ENCODE results near the gene MEIS2. TPM values are rescaled to one million over a fixed set of nuclear protein-coding genes. Genes with fewer than 3 reads are reported as not detected.

Gene MEIS2
- polyA plus RNA-seq, 1 donor, result 4.2 TPM

DNA sequence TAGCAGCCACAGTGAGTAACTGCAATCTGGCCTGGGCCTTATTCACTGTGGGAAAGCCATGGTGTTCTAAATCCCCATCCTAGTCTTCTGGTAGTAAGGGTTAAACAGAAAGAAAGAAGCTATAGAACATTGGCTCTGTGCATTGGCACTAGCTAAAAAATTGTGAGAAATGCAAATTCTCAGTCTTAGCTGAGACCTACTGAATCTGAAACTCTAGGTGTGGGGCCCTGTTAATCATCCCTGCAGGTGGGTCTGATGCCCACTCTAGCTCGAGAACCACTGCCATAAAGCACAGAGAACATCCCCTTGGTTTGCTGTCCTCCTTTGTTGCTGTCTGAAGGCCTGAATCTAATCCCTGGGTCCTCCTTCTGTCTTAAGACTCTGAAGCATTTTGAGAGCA is 59.3 kb downstream of the MEIS2 start:
- DNase-seq (ENCODE audit: low read depth), result no peak

DNA sequence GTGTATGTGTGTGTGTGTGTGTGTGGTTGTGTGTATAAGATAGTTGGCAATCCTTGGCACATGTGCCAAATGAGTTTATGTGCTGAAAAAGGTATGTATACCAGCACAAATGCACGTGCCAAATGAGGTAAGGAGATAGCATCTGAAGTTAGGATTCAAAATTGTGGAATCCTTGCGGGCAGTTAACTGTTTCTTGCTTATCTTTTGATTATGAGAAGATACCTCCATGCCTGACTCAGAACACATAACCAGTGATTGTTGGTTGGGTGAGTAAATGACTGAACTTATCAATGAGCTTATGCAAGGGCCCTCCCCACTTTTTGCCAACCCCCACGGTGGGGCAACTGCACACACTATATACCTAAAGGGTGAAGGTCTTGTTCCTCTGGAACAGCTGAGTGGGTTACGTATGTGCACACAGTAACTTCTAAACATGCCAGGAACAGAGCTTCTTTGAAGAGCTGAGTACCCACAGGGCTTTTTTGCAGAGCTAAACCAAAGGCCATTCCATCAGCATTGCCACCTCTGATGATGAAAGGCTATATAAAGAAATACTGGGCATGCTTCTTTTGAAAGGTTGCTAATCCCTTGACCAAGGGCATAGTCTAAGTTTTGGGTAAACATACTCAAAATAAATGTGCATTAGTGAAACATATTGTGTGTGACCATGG is 60.1 kb downstream of the MEIS2 start:
- no peak for DNase-seq (ENCODE audit: low read depth)

DNA sequence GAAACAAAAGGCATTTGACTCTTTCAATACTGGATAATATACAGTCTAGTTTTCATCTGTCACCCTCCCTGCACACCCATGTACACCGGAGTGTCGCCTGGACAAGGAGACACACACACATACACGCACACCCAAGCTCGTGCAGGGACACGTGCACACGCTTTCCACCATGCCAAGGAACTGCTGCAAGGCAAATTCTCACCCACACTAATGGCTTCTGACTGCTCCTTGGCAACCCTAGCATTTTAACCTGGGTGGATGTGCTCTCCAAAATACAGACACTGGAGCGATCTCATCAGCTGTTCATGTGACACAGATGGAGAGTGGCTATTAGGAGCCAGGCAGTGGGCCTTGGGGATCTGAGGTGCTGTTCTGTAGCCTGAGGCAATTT is 61.6 kb downstream of the MEIS2 start:
- DNase-seq (ENCODE audit: low read depth), result no peak

DNA sequence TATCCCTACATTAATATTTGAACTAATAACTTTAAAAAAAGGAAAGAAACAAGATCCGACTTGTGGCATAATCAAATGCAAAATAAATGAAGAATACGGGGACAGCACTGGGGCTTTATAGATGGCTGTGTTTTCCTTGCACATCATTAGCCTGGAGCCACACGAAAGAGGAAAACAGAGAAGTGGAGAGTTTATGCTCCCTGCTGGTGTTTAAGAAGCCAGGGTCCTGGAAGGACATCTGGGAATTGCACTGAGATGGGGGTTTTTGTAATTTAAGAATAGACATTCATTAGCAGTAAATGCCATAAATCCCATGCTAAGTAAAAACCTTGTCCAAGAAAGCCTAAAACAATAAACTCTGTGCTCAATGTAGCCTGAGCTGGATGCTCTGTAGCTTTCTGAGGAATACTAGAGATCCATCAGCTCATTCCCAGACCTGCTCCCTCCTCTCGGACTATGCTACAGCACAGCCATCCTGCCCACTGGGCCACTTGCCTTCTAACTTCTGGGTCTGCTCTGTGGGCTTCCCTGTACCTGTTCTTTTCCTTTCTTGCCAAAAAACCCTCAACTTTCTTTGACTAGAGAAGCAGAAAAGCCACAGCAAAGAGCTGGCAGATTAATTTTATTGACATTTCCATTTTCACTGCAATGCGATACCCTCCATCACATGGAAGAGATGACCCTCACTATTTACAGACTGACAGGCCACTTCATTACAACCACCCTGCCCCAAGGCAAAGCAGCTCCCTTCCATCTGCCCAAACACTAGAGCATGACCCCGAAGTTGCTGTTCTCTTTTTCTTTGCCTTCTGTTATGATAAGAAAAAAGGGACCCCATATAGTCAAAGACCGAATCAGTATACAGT is 62.3 kb downstream of the MEIS2 start:
- no peak for DNase-seq (ENCODE audit: low read depth)

DNA sequence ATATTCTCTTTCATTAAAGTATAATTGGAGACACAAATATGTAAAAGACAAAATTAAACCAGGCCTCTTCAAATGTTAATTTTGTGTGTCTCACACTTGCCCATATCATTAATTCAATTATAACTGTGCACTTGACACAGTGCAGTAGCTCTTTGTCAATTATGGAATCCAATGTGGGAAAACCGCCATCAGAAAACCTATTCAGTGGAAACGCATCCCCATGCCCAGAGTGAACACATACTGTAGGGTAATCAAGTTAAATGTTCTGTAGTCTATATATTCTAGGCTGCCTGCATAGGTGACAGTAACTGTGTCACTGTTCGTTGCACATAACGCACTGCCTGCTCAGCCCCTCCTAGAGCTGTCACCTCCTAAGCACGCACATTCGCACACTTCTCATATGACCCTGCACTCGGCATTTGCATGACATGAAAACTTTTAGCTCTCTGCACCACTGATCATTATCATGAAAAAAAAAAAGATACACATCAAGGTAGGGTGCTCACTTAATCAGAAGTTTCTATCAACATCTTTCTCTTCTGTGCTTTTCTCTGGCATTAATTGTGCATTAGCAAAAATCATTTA is 63.2 kb downstream of the MEIS2 start:
- DNase-seq (ENCODE audit: low read depth), result no peak

DNA sequence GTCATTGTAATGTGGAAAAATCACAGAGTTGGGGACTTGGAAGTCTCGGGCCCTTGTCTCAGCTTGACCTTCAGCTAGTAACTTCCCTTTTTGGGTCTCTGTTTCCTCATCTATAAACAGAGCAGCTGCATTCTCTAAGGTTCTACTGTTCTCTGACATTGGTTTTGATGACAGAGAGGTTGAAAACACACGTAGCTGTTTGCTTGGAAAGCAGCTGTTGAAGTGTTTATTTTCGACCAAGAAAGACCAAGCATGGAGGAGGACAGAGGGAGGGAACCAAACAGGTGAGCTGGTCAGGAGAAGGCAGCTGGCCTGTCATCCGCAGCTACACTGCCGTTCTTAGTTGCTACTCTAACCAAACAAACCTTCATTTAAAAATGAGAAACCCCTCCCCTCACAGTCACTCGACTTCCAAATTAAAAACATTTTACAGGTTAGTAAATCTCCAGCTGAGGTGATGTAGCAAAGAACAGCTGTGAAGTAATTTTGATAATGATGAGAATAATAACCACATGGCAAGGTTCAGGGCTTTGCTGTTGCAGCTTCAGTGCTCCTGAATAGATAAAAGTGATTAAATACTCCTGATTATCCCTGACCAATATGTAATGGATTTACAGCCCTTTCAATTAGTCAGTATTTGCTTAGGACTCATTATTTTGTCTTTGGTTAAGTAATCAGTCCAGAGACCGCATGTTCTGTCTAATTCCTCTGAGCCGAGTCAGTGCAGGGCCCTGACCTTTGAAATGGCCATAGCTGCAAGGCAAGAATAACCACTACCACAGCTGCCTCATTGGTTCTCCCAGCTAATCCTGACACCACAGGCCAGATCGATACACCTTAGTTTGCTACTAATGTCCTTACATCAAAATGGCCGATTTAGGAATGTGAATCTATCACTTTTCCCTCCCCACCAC is 65.3 kb downstream of the MEIS2 start:
- no peak for DNase-seq (ENCODE audit: low read depth)

DNA sequence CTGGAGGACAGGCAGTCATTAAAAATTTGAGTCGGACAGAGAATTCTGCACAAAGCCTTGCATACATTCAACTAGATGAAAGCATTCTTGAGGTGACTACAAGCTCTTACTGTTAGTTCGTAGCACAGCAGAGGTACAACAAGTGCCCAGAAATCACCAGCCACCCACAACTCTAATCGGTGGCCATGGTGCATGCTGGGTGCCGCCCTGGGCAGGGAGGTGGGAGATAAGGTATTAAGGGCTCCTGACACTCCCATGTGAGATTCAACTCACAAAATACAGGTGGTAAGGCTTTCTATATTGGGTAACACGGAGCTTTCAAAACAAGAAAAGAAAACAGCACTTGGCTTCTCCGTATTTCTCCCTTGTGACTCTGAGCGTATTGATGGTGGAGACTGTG is 66.0 kb downstream of the MEIS2 start:
- DNase-seq (ENCODE audit: low read depth), result no peak

DNA sequence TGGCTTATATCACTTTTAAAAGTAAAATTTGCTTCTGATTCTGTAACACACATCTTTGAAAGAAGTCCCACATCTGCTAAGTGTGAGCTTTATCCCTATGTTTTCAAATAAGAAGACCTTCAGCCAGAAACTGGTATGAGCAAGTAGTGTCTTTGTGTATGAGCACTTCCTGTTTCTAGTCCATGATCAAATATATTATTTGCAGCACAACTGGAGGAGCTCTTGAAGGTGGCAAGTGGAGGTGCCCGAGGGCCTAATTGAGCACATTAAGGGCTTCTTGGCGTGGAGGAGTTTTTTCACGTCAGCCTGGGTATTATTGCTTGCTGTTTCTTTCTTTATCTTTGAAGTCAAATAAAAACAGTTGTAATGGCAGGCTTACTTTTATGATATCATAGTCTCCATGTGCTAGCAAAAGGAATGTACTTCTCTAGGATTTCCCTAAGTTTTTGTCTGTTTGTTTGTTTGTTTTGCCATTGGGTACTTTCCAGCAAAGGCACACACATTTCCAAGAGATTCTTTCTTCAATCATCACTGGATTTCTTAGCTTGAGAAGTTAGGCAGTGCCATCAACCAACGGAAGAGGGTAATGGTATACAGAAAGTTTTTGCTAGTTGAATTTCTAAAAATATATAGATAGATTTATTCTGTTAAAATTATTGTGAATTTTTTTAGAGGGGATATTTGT is 68.1 kb downstream of the MEIS2 start:
- DNase-seq (ENCODE audit: low read depth), result no peak

DNA sequence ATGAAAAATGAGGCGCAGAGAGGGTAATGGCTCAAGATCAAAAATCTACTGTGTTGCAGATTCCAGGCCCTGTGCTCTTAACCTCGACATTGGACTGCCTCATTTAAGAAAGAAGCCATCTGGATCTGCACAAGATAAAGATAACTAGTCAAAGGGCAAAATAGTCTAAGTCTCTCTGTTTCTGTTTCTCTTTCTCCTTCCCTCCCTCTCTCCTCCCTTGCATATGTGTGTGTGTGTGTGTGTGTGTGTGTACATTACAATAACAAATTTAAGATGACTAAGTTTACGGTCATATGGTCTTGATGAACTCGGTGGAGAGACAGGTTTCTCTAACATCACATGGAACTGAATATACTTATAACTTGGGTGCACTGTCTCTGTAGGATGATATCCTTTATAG is 69.2 kb downstream of the MEIS2 start:
- no peak for DNase-seq (ENCODE audit: low read depth)

DNA sequence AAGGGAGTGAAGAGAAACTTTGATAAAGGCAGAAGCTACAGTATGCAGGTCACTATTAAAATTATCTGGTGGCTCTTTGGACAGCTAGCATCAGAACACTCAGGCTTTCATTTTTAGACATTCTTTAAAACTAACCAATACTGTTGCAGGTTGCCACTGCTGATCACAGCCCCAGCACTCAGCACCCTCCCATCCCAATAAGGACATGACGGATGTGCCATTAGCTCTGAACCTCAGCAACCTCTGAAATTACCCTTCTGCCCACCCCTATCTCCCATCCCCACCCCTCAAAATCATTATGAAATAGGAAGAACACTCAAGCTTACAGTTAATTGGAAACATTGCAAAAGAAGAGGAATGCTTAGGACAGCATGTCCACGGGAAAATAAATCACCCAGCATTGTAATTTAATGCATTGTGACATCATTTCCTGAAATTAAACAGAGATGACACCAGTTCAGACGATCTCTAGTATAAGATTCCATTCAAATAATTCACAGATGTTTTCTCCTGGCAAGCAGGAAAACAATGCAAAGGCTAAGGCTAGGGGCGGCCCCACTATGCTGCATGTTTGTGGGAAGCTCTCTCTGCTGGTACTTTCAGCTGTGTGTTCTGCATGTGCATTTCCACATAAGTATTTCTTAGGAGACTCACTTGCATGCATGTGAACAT is 71.6 kb downstream of the MEIS2 start:
- no peak for DNase-seq (ENCODE audit: low read depth)

DNA sequence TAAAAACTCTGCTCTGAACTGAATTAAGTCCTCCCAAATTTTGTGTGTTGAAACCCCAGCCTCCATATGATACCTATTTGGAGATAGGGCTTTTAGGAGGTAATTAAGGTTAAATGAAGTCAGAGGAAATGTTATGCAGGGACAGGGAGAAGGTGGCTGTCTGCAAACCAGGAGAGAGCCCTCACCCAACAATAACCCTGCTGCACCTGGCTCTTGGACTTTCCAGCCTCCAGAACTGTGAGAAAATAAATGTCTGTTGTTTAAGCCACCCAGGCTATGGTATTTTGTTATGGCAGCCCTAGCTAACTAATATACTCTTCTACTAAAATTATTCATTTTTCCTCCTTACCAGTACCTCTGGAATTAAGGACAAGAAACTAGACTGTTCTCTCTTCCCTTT is 79.5 kb downstream of the MEIS2 start:
- no peak for DNase-seq (ENCODE audit: low read depth)

DNA sequence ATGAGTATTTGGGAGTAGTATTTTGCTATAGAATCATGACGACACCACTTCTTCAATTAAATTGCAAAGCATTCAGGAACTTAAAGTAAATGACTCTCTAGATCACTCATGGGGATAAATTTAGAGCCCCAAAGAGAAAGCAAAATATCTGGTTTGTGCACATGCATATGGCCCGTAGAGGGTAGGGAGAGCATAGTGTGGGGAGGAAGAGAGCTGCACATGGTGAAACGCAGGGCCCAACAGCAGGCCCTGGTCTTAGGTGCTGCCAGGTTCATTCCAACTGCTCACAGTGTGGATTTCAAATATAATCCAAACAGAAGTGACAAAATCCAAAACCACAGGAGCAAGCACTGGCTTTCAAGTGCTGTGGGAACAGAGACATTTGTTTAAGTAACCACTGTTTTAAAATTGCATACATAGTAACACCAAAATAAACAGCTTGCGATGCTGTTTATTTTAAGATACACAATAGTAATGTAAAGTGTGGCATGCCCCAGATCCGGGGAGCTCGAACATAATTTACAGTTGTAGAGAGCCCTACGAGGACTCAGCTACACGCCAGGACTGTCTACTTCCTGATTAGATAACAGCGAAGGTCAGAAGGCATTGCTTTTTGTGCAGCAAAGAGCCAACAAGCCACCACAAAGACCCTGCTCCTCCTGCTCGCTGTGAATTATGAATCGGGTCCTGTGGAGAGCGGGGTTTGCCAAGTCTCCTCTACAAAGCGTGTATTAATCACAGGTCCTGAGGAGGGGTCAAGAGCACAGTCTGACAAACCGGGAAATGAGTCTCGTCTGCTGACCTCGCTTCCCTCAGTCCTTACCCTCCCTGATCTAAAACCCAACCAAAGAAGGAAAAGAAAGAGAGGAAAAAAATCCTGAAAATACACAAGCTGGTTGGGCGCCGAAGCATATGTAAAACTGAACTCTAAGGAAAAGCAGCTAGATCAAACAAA is 80.6 kb downstream of the MEIS2 start:
- DNase-seq (ENCODE audit: low read depth), result no peak

DNA sequence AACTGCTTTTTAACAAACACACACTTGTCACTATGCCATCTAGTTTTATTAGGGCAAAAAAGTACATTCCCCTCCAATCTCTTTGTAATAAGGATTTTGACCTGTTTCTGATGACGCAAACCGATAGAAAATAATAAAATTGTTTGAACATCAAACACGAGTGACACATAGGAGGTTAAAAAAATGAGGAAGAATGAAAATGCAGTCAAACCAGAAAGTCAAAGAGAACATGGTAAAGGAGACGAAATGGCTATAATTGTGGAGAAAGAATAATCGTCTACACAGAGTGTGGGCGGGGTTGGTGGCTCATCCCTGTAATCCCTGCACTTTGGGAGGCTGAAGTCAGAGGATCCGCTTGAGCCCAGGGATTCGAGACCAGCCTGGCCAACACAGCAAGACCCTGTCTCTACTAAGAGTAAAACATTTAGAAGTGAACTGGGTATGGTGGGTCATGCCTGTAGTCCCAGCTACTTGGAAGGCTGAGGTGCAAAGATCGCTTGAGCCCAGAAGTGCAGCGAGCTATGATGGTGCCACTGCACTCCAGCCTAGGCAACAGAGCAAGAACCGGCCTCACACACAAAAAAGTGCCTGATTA is 83.2 kb downstream of the MEIS2 start:
- DNase-seq (ENCODE audit: low read depth), result no peak

DNA sequence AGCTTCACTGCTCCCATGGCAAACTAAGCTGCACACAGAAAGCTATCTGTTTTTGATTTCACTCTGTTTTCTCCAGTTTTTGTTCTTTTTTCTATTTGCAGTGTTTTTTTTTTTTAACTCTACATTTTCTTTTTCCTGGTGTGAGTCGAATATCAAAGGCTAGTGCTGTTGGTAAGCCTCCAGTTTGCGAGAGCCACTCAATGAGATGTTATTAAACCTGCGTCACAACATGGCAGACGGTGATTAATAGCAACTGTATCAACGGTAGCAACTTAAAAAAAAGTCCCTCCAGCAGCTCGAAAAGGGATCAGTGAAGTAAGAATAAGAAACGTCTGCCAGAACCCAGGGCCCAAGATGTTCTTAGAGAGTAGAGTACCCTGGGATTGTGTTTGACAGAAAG is 84.1 kb downstream of the MEIS2 start:
- DNase-seq (ENCODE audit: low read depth), result no peak

DNA sequence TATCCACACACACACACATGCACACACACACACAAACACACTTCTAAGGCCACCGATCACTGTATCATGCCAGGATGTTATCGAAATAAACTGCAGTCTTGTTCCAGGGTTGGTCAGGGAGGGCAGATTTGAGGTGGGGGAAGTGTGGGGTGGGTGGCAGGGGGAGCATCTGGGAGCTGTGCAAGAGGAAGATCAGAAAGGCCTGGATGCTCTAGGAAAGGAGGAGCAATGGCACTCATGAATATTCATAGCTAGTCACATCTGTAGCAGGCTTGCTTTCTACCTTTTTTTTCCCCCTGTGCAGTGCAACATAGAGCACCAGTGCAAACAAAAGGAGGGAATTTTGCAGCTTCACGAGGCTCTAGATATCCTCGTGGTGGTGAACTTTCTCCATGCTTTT is 84.9 kb downstream of the MEIS2 start:
- DNase-seq (ENCODE audit: low read depth), result no peak

DNA sequence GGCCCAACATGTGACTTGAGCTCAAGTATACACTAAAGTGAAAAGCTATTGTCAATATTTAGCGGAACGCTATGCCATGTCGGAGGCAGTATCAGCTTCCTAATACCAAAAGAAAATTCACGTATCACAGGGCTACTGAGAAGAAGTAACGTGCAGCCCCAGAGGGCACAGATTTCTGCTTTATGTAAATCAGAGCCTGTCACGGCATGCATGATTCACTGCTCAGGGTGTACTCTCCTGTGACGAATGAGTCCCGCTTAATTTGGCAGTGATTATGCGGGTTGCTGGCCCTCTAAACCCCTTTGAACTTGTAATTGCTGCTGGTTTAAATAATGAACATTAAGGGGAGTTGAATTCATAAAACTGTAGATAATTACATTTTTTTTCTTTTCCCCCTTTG is 85.3 kb downstream of the MEIS2 start:
- DNase-seq (ENCODE audit: low read depth), result no peak

DNA sequence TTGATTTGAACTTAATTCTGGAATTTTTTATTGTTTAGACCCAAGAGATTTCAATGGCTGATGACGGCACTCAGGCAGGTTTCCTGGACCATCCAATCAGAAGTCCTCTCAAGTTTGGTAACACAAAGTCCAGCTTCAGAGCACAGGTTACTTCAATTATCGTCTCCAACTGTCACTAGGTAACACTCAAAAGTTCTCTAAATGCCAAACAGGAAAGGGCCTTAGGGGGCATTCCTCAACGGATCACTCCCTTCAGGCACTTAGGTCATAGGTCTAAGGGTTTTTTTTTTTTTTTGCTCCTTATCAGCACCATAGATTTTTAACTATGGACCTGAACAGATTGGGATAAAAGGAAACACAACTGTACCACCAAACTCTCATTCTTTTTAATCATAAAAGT is 85.8 kb downstream of the MEIS2 start:
- no peak for DNase-seq (ENCODE audit: low read depth)

DNA sequence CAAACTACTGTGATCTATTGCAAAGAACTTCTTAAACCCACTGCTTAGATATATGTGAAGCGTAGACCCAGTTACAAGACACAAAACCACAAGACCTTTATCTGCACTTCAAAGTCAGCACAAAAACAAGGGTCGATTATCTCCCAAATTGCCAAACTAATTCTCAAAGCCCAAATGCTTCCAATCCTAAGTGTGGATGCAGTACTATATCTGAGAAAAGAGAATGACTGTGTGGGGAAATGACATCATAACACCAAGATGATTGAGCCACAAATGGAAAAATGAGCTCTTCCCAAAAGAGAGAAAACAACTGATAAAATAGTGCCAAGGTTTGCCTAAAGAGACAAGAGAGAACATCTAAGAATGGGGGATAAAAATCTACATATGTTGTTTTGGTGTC is 86.2 kb downstream of the MEIS2 start:
- DNase-seq (ENCODE audit: low read depth), result no peak

DNA sequence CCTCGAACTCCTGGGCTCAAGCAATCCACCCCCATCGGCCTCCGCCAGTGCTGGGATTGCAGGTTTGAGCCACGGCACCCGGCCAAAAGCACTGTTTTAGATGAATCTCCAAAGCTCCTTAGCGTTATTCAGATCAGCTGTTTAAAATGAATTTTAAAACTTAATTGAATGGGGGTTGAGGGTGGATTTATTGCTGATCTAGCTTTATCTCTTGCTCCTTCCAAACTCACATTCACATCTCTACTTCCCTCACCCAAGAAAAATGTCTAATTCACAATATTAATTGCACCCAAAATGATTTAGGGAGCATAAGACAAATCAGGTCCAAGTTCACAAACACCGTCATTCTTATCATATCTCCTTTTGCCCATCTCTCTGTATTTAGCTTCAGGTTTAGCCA is 89.8 kb downstream of the MEIS2 start:
- DNase-seq (ENCODE audit: low read depth), result no peak
